Skeletal muscle satellite cell (primary cell): ENCODE results near the gene ANKRD65.
"Not testable (repeated sequence)": the region's sequence is repeated elsewhere in the genome, so short reads cannot be mapped to it uniquely, and the experiment has no call there.

Experiments
- H3K27me3 ChIP-seq: 2 replicates; pipeline ENCODE4 v1.7.0; 2013; ENCODE audit warnings: low read length; ENCODE audit not compliant: control insufficient read depth, insufficient read depth
- H3K36me3 ChIP-seq: 2 replicates; pipeline ENCODE4 v1.7.0; 2013; ENCODE audit warnings: mild to moderate bottlenecking, control low read depth, low read length; ENCODE audit not compliant: insufficient read depth
- H3K4me1 ChIP-seq: 2 replicates; pipeline ENCODE4 v1.7.0; 2013; ENCODE audit warnings: low read length; ENCODE audit not compliant: control insufficient read depth, insufficient read depth
- H3K4me2 ChIP-seq: 2 replicates; pipeline ENCODE4 v1.7.0; 2013; ENCODE audit warnings: mild to moderate bottlenecking, low read length
- H3K4me3 ChIP-seq: 2 replicates; pipeline ENCODE4 v1.7.0; 2013; ENCODE audit warnings: low read length
- H3K9ac ChIP-seq: 2 replicates; pipeline ENCODE4 v1.7.0; 2013; ENCODE audit warnings: mild to moderate bottlenecking, low read depth, low read length, moderate library complexity
- H3K9me3 ChIP-seq: replicated peaks from 2 replicates; pipeline ENCODE4 v1.7.0; 2013; ENCODE audit warnings: mild to moderate bottlenecking, control low read depth, low read length

ANKRD65 gene

DNA sequence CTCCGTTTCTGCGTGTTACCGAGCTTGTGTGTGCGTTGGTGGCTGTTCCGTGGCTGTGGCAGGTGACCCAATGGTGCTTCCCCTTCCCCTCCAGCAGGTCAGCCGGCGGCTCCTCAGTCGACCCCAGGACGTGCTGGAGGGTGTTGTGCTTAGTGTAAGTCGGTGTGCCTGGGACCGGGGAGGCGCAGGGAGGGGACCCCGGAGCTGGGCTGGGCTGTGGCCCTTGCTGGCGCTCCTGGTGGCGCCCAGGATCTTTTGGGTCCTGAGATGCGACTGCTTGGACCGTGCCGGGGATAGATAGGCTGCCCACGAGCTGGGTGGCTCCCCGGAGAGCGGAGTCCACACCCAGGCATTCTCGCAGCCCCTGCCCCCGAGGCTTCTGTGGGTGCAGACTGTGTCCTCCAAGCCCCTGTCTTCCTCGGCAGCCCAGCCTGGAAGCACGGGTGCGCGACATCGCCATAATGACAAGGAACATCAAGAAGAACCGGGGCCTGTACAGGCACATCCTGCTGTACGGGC lies 34.3 kb upstream of the ANKRD65 start:
- Histone ChIP-seq H3K4me2 (no peak overlapping the region), H3K27me3 (peaks cover 8% of the 10 kb centered on the region), H3K4me1 (no peaks in the 10 kb centered on the region), H3K4me3 (no peak overlapping the region), H3K9me3 (no peaks in the 10 kb centered on the region), H3K9ac (no peak overlapping the region), H3K36me3 (no peaks in the 10 kb centered on the region)

DNA sequence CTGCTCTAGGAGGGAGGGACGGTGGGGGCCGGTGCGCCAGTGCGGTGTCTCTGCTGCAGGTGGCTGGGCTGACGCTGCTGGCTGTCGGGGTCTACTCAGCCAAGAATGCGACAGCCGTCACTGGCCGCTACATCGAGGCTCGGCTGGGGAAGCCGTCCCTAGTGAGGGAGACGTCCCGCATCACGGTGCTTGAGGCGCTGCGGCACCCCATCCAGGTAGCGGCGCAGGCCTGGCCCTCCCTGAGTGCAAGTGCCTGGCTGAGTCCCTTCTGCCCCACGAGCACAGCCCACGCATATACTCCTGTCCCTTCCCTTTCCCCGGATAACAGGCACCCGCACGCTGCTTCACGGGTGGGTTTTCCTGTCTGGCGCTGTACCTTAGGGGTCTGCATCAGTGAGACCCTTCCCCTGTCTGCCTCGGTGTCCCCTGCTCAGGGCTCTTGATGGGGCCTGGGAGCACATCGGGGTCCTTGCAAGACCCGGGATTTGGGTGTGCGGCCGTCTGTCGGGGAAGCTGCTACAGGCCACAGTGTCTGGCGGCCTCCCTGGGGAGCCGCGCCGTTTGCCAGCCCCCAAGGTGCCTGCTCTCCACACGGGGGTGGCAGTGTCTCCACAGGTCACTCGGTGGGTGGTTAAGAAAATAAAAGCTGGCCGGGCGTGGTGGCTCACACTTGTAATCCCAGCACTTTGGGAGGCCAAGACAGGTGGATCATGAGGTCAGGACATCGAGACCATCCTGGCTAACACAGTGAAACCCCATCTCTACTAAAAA lies 33.4 kb upstream of the ANKRD65 start:
- H3K27me3 ChIP-seq, result peaks cover 11% of the 10 kb centered on the region
- H3K4me3 ChIP-seq, H3K36me3 ChIP-seq: not testable (repeated sequence)

GRCh38 chr1:1452882-1453281 lies 31.8 kb upstream of the ANKRD65 start:
- Histone ChIP-seq H3K4me2 (no peak overlapping the region), H3K9ac (no peak overlapping the region), H3K4me1 (no peaks in the 10 kb centered on the region), H3K9me3 (no peaks in the 10 kb centered on the region), H3K36me3 (no peaks in the 10 kb centered on the region), H3K27me3 (peaks cover 16% of the 10 kb centered on the region), H3K4me3 (no peak overlapping the region)

More for the DNA sequence above, 33.4 kb upstream of the ANKRD65 start:
- H3K4me2 ChIP-seq, H3K4me1 ChIP-seq, H3K9ac ChIP-seq, H3K9me3 ChIP-seq: not testable (repeated sequence)

DNA sequence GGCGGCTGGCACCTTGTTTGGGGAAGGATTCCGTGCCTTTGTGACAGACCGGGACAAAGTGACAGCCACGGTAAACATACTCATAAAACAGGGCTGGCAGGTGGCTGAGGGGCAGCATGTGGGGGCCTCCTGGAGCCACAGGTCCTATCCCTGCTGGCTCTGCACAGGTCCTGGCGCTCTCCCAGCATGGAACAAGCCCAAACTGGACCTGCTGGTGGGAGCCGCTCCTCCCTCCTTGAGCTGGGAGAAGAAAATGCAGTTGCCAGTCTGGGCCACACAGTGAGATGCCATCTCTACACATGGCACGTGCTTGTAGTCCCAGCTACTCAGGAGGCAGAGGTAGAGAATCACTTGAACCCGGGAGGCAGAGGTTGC lies 31.3 kb upstream of the ANKRD65 start:
- peaks cover 16% of the 10 kb centered on the region for H3K27me3 ChIP-seq
- H3K9ac ChIP-seq, H3K9me3 ChIP-seq, H3K4me2 ChIP-seq, H3K4me3 ChIP-seq, H3K36me3 ChIP-seq, H3K4me1 ChIP-seq: not testable (repeated sequence)

- Histone ChIP-seq H3K4me3 (no peak overlapping the region), H3K9ac (no peak overlapping the region), H3K27me3 (peaks cover 16% of the 10 kb centered on the region), H3K9me3 (no peaks in the 10 kb centered on the region), H3K4me1 (no peaks in the 10 kb centered on the region), H3K36me3 (no peaks in the 10 kb centered on the region), H3K4me2 (no peak overlapping the region)
Measured at GRCh38 chr1:1451696-1452364, 30.8 kb upstream of the ANKRD65 start.

GRCh38 chr1:1450616-1451015 lies 29.5 kb upstream of the ANKRD65 start:
- H3K9ac ChIP-seq, H3K4me1 ChIP-seq, H3K36me3 ChIP-seq, H3K4me3 ChIP-seq, H3K9me3 ChIP-seq, H3K4me2 ChIP-seq: not testable (repeated sequence)
- H3K27me3 ChIP-seq, result peaks cover 16% of the 10 kb centered on the region

GRCh38 chr1:1449099-1449739 lies 28.1 kb upstream of the ANKRD65 start, which contains the start of gene ATAD3C:
ATAD3C (plus strand) TSS chr1:1449689; CDS start chr1:1450684, 995 bp downstream.
- H3K4me1 ChIP-seq, result no peaks in the 10 kb centered on the region
- H3K27me3 ChIP-seq, result peaks cover 16% of the 10 kb centered on the region
- H3K4me2 ChIP-seq, result no peak within 1 kb of the TSS
- no peaks in the 10 kb centered on the region for H3K9me3 ChIP-seq
- no peak within 1 kb of the TSS for H3K9ac ChIP-seq
- no peak within 1 kb of the TSS for H3K4me3 ChIP-seq
- no peaks in the 10 kb centered on the region for H3K36me3 ChIP-seq

DNA sequence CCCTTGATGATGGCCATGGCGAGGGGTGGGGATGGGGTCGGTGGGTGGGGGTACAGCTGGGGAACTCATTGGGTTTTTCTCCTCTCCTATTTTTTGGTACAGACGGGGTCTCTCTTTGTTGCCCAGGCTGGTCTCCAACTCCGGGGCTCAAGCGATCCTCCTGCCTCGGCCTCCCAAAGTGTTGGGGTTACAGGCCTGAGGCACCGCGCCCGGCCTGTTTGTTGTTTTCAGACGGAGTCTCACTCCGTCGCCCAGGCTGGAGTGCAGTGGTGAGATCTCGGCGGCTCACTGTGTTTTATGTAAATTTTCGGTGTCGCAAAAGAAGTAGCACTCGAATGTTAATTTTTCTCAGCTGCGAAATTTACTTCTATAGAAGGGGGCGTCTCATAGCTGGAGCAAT lies 25.6 kb upstream of the ANKRD65 start:
- not testable (repeated sequence) for H3K4me1 ChIP-seq, H3K4me2 ChIP-seq, H3K9me3 ChIP-seq, H3K9ac ChIP-seq, H3K4me3 ChIP-seq, H3K36me3 ChIP-seq
- peaks cover 18% of the 10 kb centered on the region for H3K27me3 ChIP-seq

DNA sequence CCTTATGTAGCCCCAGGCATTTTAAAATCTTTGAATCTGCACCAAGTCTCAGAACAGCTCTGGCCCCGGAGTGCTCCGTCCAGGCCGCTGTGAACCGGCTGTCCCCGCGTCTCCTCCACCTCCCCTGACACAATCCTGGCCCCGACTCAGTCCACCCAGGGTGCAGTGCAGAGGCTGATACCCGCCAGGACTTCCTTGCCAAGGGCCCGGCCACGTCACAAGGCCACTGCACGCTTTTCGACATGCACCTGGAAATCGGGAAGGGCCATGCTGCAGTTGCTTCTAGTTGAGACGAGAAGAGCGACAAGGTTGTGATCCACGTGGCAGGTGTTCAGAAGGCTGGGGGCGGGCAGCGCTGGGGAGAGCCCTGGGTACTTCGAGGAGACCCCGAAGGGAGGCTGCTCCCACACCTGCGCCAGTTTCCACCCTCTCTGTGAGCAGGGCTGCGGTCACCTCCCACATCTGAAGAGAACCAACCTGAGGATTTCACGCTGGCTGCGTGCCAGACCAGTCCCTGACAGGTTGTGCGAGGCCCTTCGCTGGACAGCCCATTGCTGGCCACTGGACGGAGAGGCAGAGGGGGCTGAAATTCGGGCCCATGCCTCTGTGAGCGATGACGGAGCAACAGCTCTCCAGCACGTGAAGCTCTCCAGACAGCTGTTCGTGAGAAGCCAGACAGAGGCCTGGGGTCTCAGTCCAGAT lies 21.1 kb upstream of the ANKRD65 start:
- H3K9me3 ChIP-seq, result no peaks in the 10 kb centered on the region
- H3K4me1 ChIP-seq, result peaks cover 5% of the 10 kb centered on the region
- H3K9ac ChIP-seq, result no peak overlapping the region

GRCh38 chr1:1441002-1441888 lies 20.2 kb upstream of the ANKRD65 start:
- H3K4me3 ChIP-seq, result no peak overlapping the region
- H3K4me1 ChIP-seq, result peaks cover 5% of the 10 kb centered on the region
- H3K36me3 ChIP-seq, result no peaks in the 10 kb centered on the region
- H3K9me3 ChIP-seq, result no peaks in the 10 kb centered on the region
- H3K4me2 ChIP-seq, result peak overlapping the region; percentile 75
- H3K27me3 ChIP-seq, result peaks cover 24% of the 10 kb centered on the region
- H3K9ac ChIP-seq, result no peak overlapping the region

More for the DNA sequence above, 21.1 kb upstream of the ANKRD65 start:
- Histone ChIP-seq H3K36me3 (no peaks in the 10 kb centered on the region), H3K27me3 (peaks cover 15% of the 10 kb centered on the region), H3K4me3 (no peak overlapping the region), H3K4me2 (no peak overlapping the region)
